BJ (cell line): ENCODE results near the gene CPA4. TPM values are rescaled to one million over a fixed set of nuclear protein-coding genes. Genes with fewer than 3 reads are reported as not detected.

ENCODE experiments used
- CTCF ChIA-PET: fragments of 350-600 bp; formaldehyde crosslinking; extraction: SDS; loops from one replicate; lab custom pipeline; 2021; ENCODE audit warnings: antibody characterized with exemption, inconsistent platforms; lab: Yijun Ruan, JAX
- POLR2A ChIA-PET: fragments of 300-600 bp; sonication (Branson Sonifier 250); formaldehyde crosslinking; extraction: SDS; loops from one replicate; lab custom pipeline; 2021; ENCODE audit warnings: antibody characterized with exemption; lab: Charles Lee
- DNase-seq: peaks from one replicate; pipeline ENCODE4 v3.0.0-alpha.2; 2011; ENCODE audit warnings: low read depth
- H3K27me3 ChIP-seq: 2 replicates; pipeline ENCODE4 v1.6.0; 2011; ENCODE audit warnings: low read length; ENCODE audit not compliant: control insufficient read depth, insufficient read depth
- H3K36me3 ChIP-seq: 2 replicates; pipeline ENCODE4 v1.5.1; 2011; ENCODE audit warnings: low read length; ENCODE audit not compliant: control insufficient read depth, insufficient read depth
- H3K4me3 ChIP-seq: 2 replicates; pipeline ENCODE4 v1.5.1; 2011; ENCODE audit warnings: low read depth, mild to moderate bottlenecking, control low read depth, low read length
- CTCF ChIP-seq: IDR thresholded peaks from 2 replicates; pipeline ENCODE4 v1.5.1; 2011; ENCODE audit warnings: low read depth, mild to moderate bottlenecking, control low read depth, inconsistent platforms, low read length, moderate library complexity; ENCODE audit not compliant: insufficient read depth
- polyA plus RNA-seq: library from polyadenylated mRNA; depleted of rRNA; stranded (reverse); fragments of >200 nt; gene quantifications from 2 replicates; pipeline ENCODE4 v1.2.3, GENCODE V29; 2011

The CPA4 gene
- polyA plus RNA-seq, 1 experiment, result 52.5 TPM

GRCh38 chr7:130353196-130353595 is 60.2 kb downstream of the CPA4 start:
- no peak for TF ChIP-seq CTCF
- no peak for DNase-seq
- no peaks in the 10 kb centered on the region for H3K27me3 ChIP-seq
- ChIA-PET CTCF (interaction anchor here (1.3 kb wide), 1 partner anchor 14 kb away, joined by 3 read pairs; no protein-coding TSS in a partner anchor), POLR2A (interaction anchor here (0.6 kb wide), 1 partner anchor 10 kb away, joined by 3 read pairs; no protein-coding TSS in a partner anchor)
- H3K36me3 ChIP-seq, result no peaks in the 10 kb centered on the region
- H3K4me3 ChIP-seq, result no peak overlapping the region

GRCh38 chr7:130356121-130356875 is 63.3 kb downstream of the CPA4 start:
- Histone ChIP-seq H3K36me3 (no peaks in the 10 kb centered on the region), H3K4me3 (no peak overlapping the region), H3K27me3 (no peaks in the 10 kb centered on the region)
- no peak for TF ChIP-seq CTCF
- POLR2A ChIA-PET, result interaction anchor here (1.5 kb wide), 1 partner anchor 44 kb away, joined by 3 read pairs; no protein-coding TSS in a partner anchor
- CTCF ChIA-PET, result interaction anchor here (0.9 to 1.9 kb wide), 3 partner anchors 46 to 135 kb away, joined by 3 to 10 read pairs (median 3); partner anchors contain the start of gene MEST
- DNase-seq, result peak; percentile 96

- TF ChIP-seq CTCF, result no peak
- ChIA-PET POLR2A (interaction anchor here (1.5 kb wide), 1 partner anchor 43 kb away, joined by 3 read pairs; no protein-coding TSS in a partner anchor), CTCF (interaction anchor here (0.6 to 1.9 kb wide), 5 partner anchors 11 to 135 kb away, joined by 3 to 10 read pairs (median 4); partner anchors contain the start of gene MEST)
- no peak for DNase-seq
- Histone ChIP-seq H3K4me3 (no peak overlapping the region), H3K27me3 (no peaks in the 10 kb centered on the region), H3K36me3 (no peaks in the 10 kb centered on the region)
Measured at GRCh38 chr7:130356876-130357611, 64.1 kb downstream of the CPA4 start.

GRCh38 chr7:130358471-130358870 is 65.5 kb downstream of the CPA4 start:
- DNase-seq, result no peak
- H3K36me3 ChIP-seq, result no peaks in the 10 kb centered on the region
- H3K27me3 ChIP-seq, result no peaks in the 10 kb centered on the region
- POLR2A ChIA-PET, result no interaction called here
- TF ChIP-seq CTCF, result no peak
- no peak overlapping the region for H3K4me3 ChIP-seq
- CTCF ChIA-PET, result no interaction called here
